SJSA1 (cell line): ENCODE results near the gene CCHCR1. TPM values are rescaled to one million over a fixed set of nuclear protein-coding genes. Genes with fewer than 3 reads are reported as not detected.
"Not testable (repeated sequence)": the region's sequence is repeated elsewhere in the genome, so short reads cannot be mapped to it uniquely, and the experiment has no call there.

Source experiments
- DNase-seq, 2 experiments: peaks; one replicate each; pipeline ENCODE4 v3.0.0-alpha.2; 2015 to 2020; ENCODE audit warnings: low spot score in 2 of 2, low read depth in 1 of 2
- H3K27ac ChIP-seq: fragments of 250-450 bp; sonication (Bioruptor Pico); 2 replicates; pipeline ENCODE4 v1.5.1; 2020; ENCODE audit warnings: mild to moderate bottlenecking, moderate library complexity
- H3K27me3 ChIP-seq: fragments of 250-450 bp; sonication (Bioruptor Pico); replicated peaks from 2 replicates; pipeline ENCODE4 v1.5.1; 2020; ENCODE audit warnings: mild to moderate bottlenecking, moderate library complexity
- H3K36me3 ChIP-seq: fragments of 250-450 bp; sonication (Bioruptor Pico); 2 replicates; pipeline ENCODE4 v1.5.1; 2020; ENCODE audit warnings: mild to moderate bottlenecking
- H3K4me1 ChIP-seq: fragments of 250-450 bp; sonication (Bioruptor Pico); replicated peaks from 2 replicates; pipeline ENCODE4 v1.6.1; 2021; ENCODE audit warnings: mild to moderate bottlenecking
- H3K4me3 ChIP-seq: fragments of 250-450 bp; sonication (Bioruptor Pico); 2 replicates; pipeline ENCODE4 v1.5.1; 2020; ENCODE audit warnings: mild to moderate bottlenecking
- H3K9me3 ChIP-seq: fragments of 250-450 bp; sonication (Bioruptor Pico); replicated peaks from 2 replicates; pipeline ENCODE4 v1.5.1; 2020; ENCODE audit warnings: mild to moderate bottlenecking
- total RNA-seq: library from RNA; depleted of rRNA; stranded (reverse); fragments of >200 nt; shearing (Covaris generic); gene quantifications from 2 replicates; pipeline ENCODE4 v1.2.3, GENCODE V29; 2014

Gene CCHCR1
- total RNA-seq, 1 experiment from 2014 or later, result 39.2 TPM

DNA sequence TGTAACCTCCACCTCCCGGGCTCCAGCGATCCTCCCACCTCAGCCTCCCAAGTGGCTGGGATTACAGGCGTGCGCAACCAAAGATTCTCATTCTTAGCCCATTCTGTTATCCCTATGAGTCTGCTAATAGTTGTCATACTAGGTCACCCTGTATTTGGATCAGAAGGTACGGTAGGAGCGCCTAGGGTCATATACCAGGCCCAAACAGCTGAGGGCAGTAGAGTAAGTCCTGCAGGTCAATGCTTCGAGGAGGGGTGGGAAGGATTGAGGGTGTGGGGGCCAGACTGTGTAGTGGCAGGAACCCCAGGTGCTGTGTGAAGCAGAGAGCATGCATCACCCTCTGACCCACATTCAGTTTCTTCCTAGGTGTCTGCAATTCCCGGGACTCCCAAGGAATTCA lies 35.6 kb upstream of the CCHCR1 start:
- Histone ChIP-seq H3K9me3 (no peaks in the 10 kb centered on the region), H3K4me1 (peaks cover 4% of the 10 kb centered on the region; the same call in 1 of the 2 replicates), H3K4me3 (no peak overlapping the region), H3K36me3 (peaks cover 6% of the 10 kb centered on the region; the same call in 1 of the 2 replicates), H3K27ac (no peak overlapping the region), H3K27me3 (no peaks in the 10 kb centered on the region)
- DNase-seq, result no peak

DNA sequence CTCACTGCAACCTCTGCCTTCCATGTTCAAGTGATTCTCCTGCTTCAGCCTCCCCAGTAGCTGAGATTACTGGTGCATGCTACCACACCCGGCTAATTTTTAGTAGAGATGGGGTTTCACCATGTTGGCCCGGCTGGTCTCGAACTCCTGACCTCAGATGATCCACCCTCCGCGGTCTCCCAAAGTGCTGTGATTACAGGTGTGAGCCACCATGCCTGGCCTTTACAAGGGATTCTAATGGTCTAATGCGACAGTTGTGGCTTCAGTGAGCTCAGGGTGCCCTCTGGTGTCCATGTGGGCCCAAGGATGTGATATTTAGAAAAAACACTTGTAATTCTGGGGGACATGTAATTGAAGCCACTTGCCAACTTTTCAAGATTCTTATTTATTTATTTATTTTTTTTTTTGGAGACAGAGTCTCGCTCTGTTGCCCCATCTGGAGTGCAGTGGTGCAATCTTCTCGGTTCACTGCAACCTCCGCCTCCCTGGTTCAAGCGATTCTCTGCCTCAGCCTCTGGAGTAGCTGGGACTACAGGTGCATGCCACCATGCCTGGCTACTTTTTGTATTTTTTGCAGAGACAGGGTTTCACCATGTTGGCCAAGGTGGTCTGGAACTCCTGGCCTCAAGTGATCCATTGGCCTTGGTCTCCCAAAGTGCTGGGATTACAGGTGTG lies 35.0 kb upstream of the CCHCR1 start:
- H3K36me3 ChIP-seq, H3K4me1 ChIP-seq, H3K4me3 ChIP-seq, H3K27ac ChIP-seq, H3K27me3 ChIP-seq, H3K9me3 ChIP-seq: not testable (repeated sequence)
- peak; percentile 49 to 65 for DNase-seq

DNA sequence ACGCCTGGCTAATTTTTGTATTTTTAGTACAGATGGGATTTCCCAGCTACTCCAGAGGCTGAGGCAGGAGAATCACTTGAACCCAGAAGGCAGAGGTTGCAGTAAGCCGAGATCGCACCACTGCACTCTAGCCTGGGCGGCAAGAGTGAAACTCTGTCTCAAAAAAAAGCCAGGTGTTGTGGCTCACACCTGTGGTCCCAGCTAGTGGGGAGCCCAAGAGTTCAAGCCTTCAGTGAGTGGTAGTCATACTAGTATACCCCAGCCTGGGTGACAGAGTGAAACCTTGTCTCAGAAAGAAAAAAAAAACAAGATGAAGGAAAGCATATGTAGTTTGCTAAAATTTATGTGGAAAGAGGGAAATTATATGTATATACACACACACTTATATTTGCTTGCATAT lies 32.9 kb upstream of the CCHCR1 start:
- no peaks in the 10 kb centered on the region for H3K36me3 ChIP-seq
- no peak overlapping the region for H3K4me3 ChIP-seq
- no peaks in the 10 kb centered on the region for H3K4me1 ChIP-seq
- H3K9me3 ChIP-seq, result no peaks in the 10 kb centered on the region
- DNase-seq, result no peak
- no peak overlapping the region for H3K27ac ChIP-seq
- H3K27me3 ChIP-seq, result no peaks in the 10 kb centered on the region

DNA sequence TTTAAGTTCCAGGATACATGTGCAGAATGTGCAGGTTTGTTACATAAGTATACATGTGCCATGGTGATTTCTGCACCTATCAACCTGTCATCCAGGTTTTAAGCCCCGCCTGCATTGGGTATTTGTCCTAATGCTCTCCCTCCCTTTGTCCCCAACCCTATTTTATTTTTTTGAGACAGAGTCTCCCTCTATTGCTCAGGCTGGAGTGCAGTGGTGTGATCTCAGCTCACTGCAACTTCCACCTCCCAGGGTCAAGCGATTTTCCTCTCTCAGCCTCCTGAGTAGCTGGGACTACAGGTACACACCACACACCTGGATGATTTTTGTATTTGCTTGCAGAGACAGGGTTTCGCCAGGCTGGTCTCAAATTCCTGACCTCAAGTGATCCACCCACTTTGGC lies 31.6 kb upstream of the CCHCR1 start:
- not testable (repeated sequence) for H3K4me3 ChIP-seq, H3K27ac ChIP-seq, DNase-seq, H3K27me3 ChIP-seq, H3K36me3 ChIP-seq, H3K9me3 ChIP-seq, H3K4me1 ChIP-seq

DNA sequence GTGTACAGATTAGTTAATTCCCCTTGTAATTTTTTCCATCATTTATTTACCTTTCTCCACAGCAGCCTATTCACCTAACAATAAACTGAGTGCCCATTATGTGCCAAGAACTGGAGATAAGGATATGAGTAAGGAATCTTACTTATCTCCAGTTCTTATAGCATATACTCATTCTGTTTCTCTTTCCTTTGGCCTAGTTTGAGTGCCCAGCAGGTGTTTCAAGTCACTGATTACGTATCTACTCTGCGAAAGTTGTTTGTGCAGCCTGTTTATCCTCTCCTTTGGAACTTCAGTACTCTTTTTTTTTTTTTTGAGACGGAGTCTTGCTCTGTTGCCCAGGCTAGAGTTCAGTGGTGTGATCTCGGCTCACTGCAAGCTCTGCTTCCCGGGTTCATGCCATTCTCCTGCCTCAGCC lies 30.2 kb upstream of the CCHCR1 start:
- Histone ChIP-seq H3K27ac (no peak overlapping the region), H3K4me3 (no peak overlapping the region), H3K4me1 (no peaks in the 10 kb centered on the region)

DNA sequence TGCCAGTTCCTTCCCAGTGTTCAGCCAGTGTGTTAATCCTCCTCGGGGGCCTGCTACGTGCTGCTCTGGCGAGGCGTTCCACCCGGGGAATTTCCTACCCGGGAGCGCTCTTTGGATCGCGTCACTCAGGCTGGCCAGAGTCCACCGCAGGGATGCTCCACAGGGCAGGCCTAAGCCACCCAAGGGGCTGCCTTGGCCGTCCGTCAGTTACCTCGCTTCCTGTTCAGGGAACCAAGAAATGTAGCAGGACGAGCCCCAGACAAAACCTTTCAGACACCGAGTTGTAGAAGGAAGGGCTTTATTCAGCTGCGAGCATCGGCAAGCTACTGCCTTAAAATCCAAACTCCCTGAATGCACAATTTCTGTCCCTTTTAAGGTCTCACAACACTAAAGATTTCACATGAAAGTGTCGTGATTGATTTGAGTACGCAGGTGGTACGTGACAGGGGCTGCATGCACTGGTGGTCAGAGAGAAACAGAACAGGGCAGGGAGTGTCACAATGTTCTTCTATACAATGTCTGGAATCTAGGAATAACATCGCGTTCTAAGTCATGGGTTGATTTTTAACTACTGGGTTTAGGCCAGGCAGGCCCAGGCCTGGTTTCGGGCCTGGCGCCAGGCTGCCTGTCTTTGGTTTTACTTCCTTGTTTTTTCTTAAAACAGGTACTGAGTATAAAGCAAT lies 28.6 kb upstream of the CCHCR1 start:
- Histone ChIP-seq H3K27ac (no peak overlapping the region), H3K4me1 (no peaks in the 10 kb centered on the region), H3K36me3 (no peaks in the 10 kb centered on the region), H3K27me3 (no peaks in the 10 kb centered on the region), H3K9me3 (no peaks in the 10 kb centered on the region), H3K4me3 (no peak overlapping the region)
- DNase-seq, result no peak

More for the DNA sequence above, 30.2 kb upstream of the CCHCR1 start:
- H3K9me3 ChIP-seq, result no peaks in the 10 kb centered on the region
- no peaks in the 10 kb centered on the region for H3K27me3 ChIP-seq
- DNase-seq, result no peak
- H3K36me3 ChIP-seq, result no peaks in the 10 kb centered on the region

DNA sequence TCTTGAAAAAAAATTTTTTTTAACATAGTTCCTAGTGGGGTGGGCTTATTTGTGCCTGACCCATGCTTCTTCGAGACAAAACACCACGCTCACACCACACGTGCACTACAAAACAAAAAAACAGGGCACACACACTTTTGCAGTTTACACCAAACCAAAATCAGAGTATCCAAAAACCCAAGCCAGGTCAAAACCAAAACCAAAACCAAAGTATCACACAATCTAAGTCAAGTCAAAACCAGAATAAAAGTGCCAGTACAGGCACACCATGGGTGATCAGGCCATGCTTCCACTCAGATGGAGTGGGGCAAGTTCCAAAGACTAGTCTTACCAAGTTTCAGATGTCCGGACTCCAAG lies 28.1 kb upstream of the CCHCR1 start:
- not testable (repeated sequence) for H3K27ac ChIP-seq, H3K9me3 ChIP-seq, H3K4me1 ChIP-seq, DNase-seq, H3K4me3 ChIP-seq, H3K36me3 ChIP-seq, H3K27me3 ChIP-seq

DNA sequence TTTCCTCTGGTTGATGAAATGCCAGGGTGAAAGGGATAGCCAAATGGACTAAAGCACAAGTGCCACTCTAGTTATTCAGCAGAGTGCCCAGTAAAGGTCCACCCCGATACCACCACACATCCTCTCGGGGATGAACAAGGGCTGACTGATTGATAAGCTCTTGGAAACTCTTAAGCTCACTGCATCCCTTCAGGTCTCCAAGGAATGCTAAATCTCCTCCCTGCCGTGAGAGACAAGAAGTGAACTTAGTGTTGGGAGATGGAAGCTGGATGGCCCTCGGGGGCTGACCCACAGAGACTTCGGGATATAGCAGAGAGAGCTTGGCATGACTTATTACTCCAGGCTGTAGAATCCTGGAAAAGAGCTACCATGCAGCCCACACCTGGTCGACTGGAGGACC lies 26.3 kb upstream of the CCHCR1 start:
- H3K27me3 ChIP-seq, H3K9me3 ChIP-seq, H3K36me3 ChIP-seq, H3K4me3 ChIP-seq, H3K27ac ChIP-seq, DNase-seq, H3K4me1 ChIP-seq: not testable (repeated sequence)

DNA sequence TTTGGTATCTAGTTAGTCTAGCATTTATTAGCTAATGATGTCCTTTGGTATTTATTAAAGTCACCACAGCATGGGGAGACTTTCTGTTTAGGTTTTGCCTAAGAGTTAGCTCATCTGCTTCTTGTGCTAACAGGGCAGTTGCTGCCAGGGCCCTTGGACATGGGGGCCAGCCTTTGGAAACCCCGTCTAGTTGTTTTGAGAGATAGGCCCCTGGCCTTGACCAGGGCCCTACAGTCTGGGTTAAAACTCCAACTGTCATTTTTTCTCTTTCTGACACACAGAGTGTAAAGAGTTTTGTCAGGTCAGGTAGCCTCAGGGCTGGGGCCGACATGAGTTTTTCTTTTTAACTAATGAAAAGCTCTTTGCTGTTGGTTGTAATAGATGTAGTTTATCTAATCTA lies 25.7 kb upstream of the CCHCR1 start:
- H3K36me3 ChIP-seq, DNase-seq, H3K4me3 ChIP-seq, H3K27ac ChIP-seq, H3K4me1 ChIP-seq, H3K9me3 ChIP-seq, H3K27me3 ChIP-seq: not testable (repeated sequence)

DNA sequence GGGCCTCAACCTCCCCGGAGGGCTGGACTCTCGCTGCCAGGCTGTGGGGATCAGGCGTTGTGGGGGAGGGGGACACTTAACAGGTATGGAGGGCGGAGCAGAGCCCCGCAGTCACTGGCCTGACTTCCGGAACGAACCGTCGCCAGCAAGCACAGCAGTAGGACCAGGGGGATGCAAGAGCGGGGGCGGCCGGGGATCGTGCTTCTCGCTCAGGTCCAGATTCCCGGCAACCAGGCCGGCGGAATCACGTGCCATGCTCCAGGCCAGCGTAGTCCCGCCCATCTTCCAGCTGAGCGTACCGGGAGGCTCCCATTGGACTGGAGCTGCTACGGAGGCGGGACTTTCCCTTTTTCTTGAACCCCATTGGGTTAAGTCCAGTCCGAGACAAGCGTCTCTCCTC lies 22.9 kb upstream of the CCHCR1 start:
- Histone ChIP-seq H3K9me3 (no peaks in the 10 kb centered on the region), H3K27me3 (no peaks in the 10 kb centered on the region), H3K4me3 (no peak overlapping the region), H3K4me1 (peaks cover 23% of the 10 kb centered on the region), H3K36me3 (no peaks in the 10 kb centered on the region), H3K27ac (no peak overlapping the region)
- no peak for DNase-seq

DNA sequence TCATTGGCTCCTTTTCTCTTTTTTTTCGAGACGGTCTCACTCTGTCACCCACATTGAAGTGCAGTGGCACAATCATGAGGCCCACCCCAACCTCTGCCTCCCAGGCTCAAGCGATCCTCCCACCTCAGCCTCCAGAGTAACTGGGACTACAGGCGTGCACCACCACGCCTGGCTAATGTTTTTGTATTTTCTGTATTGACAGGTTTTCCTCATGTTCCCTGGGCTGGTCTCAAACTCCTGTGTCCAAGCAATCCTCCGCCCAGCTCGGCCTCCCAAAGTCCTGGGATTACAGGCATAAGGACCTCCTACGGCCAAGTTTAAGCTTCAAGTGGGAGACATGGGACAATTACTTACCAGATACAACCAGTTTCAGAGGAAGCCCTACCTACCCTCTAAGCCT lies 22.3 kb upstream of the CCHCR1 start:
- Histone ChIP-seq H3K36me3 (no peaks in the 10 kb centered on the region), H3K27ac (no peak overlapping the region), H3K4me1 (peaks cover 26% of the 10 kb centered on the region), H3K4me3 (no peak overlapping the region), H3K9me3 (no peaks in the 10 kb centered on the region), H3K27me3 (no peaks in the 10 kb centered on the region)
- no peak for DNase-seq

DNA sequence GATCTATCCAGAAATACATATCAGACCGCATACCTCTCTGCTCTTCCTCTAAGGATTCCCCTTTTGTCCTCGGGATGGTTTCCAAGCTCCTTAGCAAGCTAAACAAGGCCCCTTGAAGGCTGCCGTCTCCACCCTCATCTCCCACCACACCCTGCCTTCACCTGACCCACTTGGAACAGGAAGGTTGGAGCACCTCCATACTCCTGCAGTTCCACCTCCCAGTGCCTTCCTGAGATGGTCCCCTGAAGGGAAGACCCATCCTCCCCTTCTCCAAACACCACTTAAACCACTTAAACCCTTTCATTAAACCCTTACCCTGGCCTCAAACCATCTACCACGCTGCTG lies 21.4 kb upstream of the CCHCR1 start:
- Histone ChIP-seq H3K9me3 (no peaks in the 10 kb centered on the region), H3K36me3 (no peaks in the 10 kb centered on the region), H3K27me3 (no peaks in the 10 kb centered on the region), H3K4me1 (peaks cover 26% of the 10 kb centered on the region), H3K27ac (no peak overlapping the region), H3K4me3 (no peak overlapping the region)
- DNase-seq, result no peak

DNA sequence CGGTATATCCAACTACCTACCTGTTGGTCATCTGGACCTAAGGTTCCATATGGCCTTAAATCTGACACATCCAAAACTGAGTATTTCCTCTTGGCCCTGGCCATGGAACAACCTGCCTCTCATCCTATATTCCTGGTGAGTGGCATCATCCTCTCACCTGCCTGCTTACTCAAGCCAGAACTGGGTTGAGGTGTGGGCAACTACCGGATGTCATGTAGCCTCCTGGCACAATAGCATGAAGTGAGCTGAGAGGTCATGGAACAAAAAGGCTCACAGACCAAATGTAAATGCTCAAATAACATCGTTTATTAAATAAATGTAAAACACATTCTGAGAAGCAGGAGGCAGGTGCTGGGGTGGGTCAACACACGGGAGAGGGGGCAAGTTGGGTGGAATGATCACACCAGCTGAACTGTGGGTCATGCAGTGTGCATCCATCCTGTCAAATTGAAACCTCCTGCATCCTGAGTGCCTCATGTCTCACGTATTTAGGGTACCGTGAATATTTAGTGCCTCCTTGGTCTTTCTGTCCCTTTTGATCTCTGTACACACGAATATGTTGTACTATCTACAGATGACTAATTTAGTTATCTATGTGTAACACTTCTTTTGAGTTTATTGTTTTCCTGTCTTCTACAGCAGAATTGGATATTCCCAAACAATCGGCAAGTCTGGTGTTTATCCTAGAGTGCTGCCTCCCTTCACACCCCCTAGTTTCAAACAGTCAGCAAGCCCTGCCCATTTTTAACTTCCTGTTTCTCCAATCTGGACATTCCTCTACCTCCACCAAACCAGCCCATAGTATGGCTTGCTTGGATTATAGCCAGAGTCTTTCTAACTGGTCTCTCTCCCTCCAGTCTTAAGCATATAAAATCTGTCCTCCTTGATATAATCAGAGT lies 20.8 kb upstream of the CCHCR1 start:
- Histone ChIP-seq H3K4me3 (no peak overlapping the region), H3K4me1 (peaks cover 26% of the 10 kb centered on the region), H3K36me3 (no peaks in the 10 kb centered on the region), H3K9me3 (no peaks in the 10 kb centered on the region), H3K27ac (no peak overlapping the region), H3K27me3 (no peaks in the 10 kb centered on the region)
- DNase-seq, result peak in 1 of 2 experiments; percentile 16

DNA sequence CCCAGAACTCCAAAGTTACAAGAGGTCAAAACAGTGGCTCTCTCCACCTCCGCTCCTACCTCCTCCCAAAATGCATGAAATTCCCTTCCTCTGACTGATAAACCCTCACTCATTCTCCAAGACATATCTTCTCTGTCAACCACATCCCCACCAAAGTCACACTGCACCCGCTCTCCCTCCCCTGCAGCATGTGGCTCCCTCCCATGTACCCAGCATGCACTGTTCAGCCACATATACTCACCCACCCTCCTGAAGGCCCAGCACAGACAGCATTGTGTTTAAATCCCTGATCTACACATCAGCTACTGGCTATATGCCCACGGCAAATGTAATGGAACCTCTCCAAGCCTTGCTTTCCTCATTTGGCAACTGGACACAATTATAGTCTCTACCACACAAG lies 18.4 kb upstream of the CCHCR1 start:
- H3K9me3 ChIP-seq, result no peaks in the 10 kb centered on the region
- H3K4me3 ChIP-seq, result no peak overlapping the region
- DNase-seq, result peak; percentile 54 to 63
- H3K27ac ChIP-seq, result no peak overlapping the region
- no peaks in the 10 kb centered on the region for H3K27me3 ChIP-seq
- H3K4me1 ChIP-seq, result peaks cover 26% of the 10 kb centered on the region
- no peaks in the 10 kb centered on the region for H3K36me3 ChIP-seq
